HepG2 (cell line): ENCODE results near the gene LOXL4. TPM values are rescaled to one million over a fixed set of nuclear protein-coding genes. Genes with fewer than 3 reads are reported as not detected.

Experiments
- E2F2 ChIP-seq: sonication (generic); formaldehyde crosslinking; IDR thresholded peaks from 2 replicates; pipeline ENCODE4 v1.4.0; 2020; ENCODE audit warnings: missing genetic modification reagents, borderline replicate concordance
- E2F5 ChIP-seq: sonication (generic); formaldehyde crosslinking; conservative IDR thresholded peaks from 2 replicates; pipeline ENCODE4 v1.4.0; 2020; ENCODE audit warnings: missing genetic modification reagents
- FOXO4 ChIP-seq: sonication (generic); formaldehyde crosslinking; conservative IDR thresholded peaks from 2 replicates; pipeline ENCODE4 v1.8.1; 2023; ENCODE audit warnings: missing genetic modification reagents
- HMGXB3 ChIP-seq: sonication (generic); formaldehyde crosslinking; IDR thresholded peaks from 2 replicates; pipeline ENCODE4 v1.4.0; 2020; ENCODE audit warnings: missing genetic modification reagents, borderline replicate concordance
- POGK ChIP-seq: sonication (generic); formaldehyde crosslinking; conservative IDR thresholded peaks from 2 replicates; pipeline ENCODE4 v1.8.0; 2022; ENCODE audit warnings: mild to moderate bottlenecking, moderate library complexity, missing genetic modification reagents
- ZNF318 ChIP-seq: sonication (generic); formaldehyde crosslinking; IDR thresholded peaks from 2 replicates; pipeline ENCODE4 v1.4.0; 2020; ENCODE audit warnings: mild to moderate bottlenecking, missing genetic modification reagents
- ZSCAN29 ChIP-seq: sonication (generic); formaldehyde crosslinking; conservative IDR thresholded peaks from 2 replicates; pipeline ENCODE4 v1.4.0; 2020; ENCODE audit warnings: mild to moderate bottlenecking, missing genetic modification reagents
- polyA plus RNA-seq, 8 experiments: library from polyadenylated mRNA; depleted of rRNA in 3 of 8; stranded (reverse) in 7 of 8; unstranded in 1 of 8; fragments of >200 nt; fragmentation: Illumina TruSeq in 4 of 8; extraction: Trizol in 4 of 8; gene quantifications; 2 replicates each; pipeline versions ENCODE4 v1.2.1 to v1.2.3, GENCODE V29; 2011 to 2016; ENCODE audit warnings: low read depth in 4 of 8, missing spikeins in 1 of 8, mixed read lengths in 1 of 8; ENCODE audit not compliant: insufficient read depth in 1 of 8
- total RNA-seq, 5 experiments: library from RNA; depleted of rRNA; stranded (reverse); fragments of >200 nt; fragmentation: Illumina TruSeq; extraction: Trizol; gene quantifications; 2 replicates each; pipeline ENCODE4 v1.2.3, GENCODE V29; 2016; ENCODE audit warnings: low read depth in 1 of 5

LOXL4 gene
- total and polyA plus RNA-seq, 2 of the 13 experiments (the other 11 are each of a cell fraction or from before 2014, with no cell fraction given): 8.8 to 21.1 TPM

- 0 out of 2 replicates have a peak, but pooled peaks have one; percentile 38 for TF ChIP-seq ZNF318 (CRISPR knock-in tag)
- no peak for TF ChIP-seq FOXO4 (CRISPR knock-in tag)
- TF ChIP-seq POGK (CRISPR knock-in tag): 0 out of 2 replicates have a peak, but pooled peaks have one; percentile 22
- TF ChIP-seq E2F5 (CRISPR knock-in tag): no peak
- TF ChIP-seq E2F2 (CRISPR knock-in tag): no peak
- 0 out of 2 replicates have a peak, but pooled peaks have one; percentile 46 for TF ChIP-seq HMGXB3 (CRISPR knock-in tag)
- TF ChIP-seq ZSCAN29 (CRISPR knock-in tag): 0 out of 2 replicates have a peak, but pooled peaks have one; percentile 28
Observed at GRCh38 chr10:98267894-98268693, at the start of gene LOXL4 (continued).
